NCI-H1048 (cell line): ENCODE data around the gene PID1.

Experiments
- DNase-seq: peaks from one replicate; lab custom pipeline; 2025; lab: John Stamatoyannopoulos, UW

PID1 gene

GRCh38 chr2:229270551-229271410 lies at the start of gene PID1:
PID1 (minus strand) TSS chr2:229271287; CDS start chr2:229271043, 244 bp downstream.
- no peak for DNase-seq

- DNase-seq = no peak
Observed at GRCh38 chr2:229319558-229319957, 48.5 kb upstream of the PID1 start.

GRCh38 chr2:229314117-229314516 lies 43.0 kb upstream of the PID1 start:
- no peak for DNase-seq

GRCh38 chr2:229313591-229313990 lies 42.5 kb upstream of the PID1 start:
- DNase-seq = no peak

GRCh38 chr2:229301237-229301636 lies 30.1 kb upstream of the PID1 start:
- DNase-seq = no peak

- DNase-seq = no peak
Observed at GRCh38 chr2:229300790-229301189, 29.7 kb upstream of the PID1 start.

- no peak for DNase-seq
Observed at GRCh38 chr2:229300371-229300770, 29.3 kb upstream of the PID1 start.

- DNase-seq = no peak
Observed at GRCh38 chr2:229297247-229297646, 26.2 kb upstream of the PID1 start.

GRCh38 chr2:229296536-229296935 lies 25.4 kb upstream of the PID1 start:
- no peak for DNase-seq

- DNase-seq = no peak
Observed at GRCh38 chr2:229296016-229296415, 24.9 kb upstream of the PID1 start.

GRCh38 chr2:229287823-229288222 lies 16.7 kb upstream of the PID1 start:
- no peak for DNase-seq

- DNase-seq = no peak
Observed at GRCh38 chr2:229282758-229283546, 11.9 kb upstream of the PID1 start.

GRCh38 chr2:229279516-229279915 lies 8.4 kb upstream of the PID1 start:
- no peak for DNase-seq

- DNase-seq = no peak
Observed at GRCh38 chr2:229275506-229275905, 4.4 kb upstream of the PID1 start.

GRCh38 chr2:229273723-229274338 lies 2.7 kb upstream of the PID1 start:
- DNase-seq = peak; percentile 42

- no peak for DNase-seq
Observed at GRCh38 chr2:229273006-229273722, 2.1 kb upstream of the PID1 start.

GRCh38 chr2:229269941-229270340 lies 1.1 kb downstream of the PID1 start:
- no peak for DNase-seq

- no peak for DNase-seq
Observed at GRCh38 chr2:229269146-229269545, 1.9 kb downstream of the PID1 start.

GRCh38 chr2:229268626-229269025 lies 2.5 kb downstream of the PID1 start:
- no peak for DNase-seq

- no peak for DNase-seq
Observed at GRCh38 chr2:229267080-229267479, 4.0 kb downstream of the PID1 start.

GRCh38 chr2:229265727-229266126 lies 5.4 kb downstream of the PID1 start:
- DNase-seq = no peak

GRCh38 chr2:229261599-229261998 lies 9.5 kb downstream of the PID1 start:
- no peak for DNase-seq
